HG02759 (cell line): ENCODE data around the gene TUBA8.

Experiments
- ATAC-seq: cut with Tn5 transposase; IDR thresholded peaks from one replicate; pipeline ENCODE4 v1.9.1; 2021; ENCODE audit warnings: mild to moderate bottlenecking, moderate library complexity; ENCODE audit not compliant: unreplicated experiment

The TUBA8 gene

DNA sequence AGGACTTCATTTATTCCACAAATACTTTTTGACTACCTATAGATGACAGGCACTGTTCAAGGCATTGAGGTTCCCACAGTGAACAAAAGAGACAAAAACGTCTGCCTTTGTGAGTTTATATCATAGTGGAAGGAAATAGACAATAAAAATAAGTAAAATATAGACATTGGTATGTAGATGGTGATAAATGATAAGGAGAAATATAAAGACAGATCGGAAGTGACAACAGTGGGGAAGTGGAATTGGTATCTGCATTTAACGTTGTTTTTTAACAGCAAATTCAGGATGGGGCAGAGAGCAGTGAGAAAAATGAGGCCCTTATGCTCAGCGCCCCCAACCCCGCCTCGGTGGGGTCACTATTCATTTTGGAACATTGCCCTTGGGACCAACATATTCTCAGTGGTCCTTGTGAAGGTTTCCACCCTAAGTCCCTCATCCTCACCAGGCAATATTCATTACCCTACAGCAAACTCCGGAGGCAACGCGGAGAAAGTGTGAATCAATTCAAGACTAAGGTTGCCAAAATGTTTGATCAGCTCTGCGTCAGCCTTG lies 33.4 kb upstream of the TUBA8 start:
- no peak for ATAC-seq

DNA sequence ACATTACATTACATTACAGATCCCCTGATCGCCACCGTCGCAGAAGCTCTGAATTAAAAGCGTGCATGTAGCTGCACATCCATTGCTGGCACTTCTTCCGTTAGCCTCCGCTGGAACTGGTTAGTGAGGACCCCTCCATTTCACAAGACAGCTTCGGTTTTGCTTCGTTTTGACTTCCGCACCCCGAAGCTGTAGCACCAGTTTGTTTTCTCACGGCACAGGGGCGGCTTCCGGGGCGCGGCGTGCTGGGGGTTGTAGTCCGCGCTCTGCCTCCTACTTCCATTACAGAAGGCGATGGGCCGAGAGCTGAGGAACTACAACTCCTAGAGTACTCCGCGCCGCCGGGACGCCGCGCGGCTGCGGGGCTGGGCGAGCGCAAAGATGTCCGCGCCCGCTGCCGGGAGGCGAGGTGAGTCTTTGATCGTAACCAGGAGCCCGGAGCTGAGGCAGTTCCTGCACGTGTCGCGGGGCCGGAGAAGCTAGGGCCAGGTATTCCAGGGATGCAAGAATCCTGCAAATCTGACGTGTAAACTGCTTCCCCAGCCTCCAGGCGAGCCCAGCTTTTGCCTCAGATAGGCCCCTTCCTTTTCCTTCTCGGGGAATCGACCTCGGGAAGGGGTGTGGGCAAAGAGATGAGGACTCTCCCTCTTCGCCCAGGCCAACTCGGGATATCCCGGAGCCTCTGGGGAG lies 32.8 kb upstream of the TUBA8 start, which contains the start of gene PEX26:
PEX26 (plus strand) TSS at position 352 of the 690 bp plus-strand sequence. CDS start 387 bp downstream, outside the sequence.
- peak; percentile 98 for ATAC-seq

DNA sequence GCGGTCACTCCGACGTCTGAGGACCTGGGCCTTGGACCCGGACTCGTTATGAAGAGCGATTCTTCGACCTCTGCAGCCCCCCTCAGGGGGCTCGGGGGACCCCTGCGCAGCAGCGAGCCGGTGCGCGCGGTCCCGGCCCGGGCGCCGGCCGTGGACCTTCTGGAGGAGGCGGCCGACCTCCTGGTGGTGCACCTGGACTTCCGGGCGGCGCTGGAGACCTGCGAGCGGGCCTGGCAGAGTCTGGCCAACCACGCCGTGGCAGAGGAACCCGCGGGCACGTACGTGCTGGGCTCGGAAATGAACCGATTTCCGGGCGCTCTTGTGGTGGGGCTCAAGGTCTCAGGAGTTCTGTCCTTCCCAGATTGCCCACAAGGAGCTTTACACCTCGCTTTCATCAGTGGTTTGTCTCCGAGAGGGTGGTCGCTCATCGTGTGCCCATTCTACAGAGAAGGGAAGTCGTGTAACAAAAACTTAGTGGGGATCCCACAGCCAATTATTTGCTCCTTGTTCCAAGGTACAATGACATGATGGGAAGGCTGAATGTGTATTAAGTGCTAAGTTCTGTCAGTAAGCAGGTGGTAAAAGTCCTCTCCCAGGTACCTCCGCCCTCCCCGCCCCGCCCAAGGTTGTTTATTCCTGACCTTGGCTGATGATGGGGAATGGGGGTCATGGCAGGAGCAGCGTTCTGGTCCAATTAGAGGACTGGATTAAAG lies 32.1 kb upstream of the TUBA8 start:
- ATAC-seq, result peak; percentile 26

DNA sequence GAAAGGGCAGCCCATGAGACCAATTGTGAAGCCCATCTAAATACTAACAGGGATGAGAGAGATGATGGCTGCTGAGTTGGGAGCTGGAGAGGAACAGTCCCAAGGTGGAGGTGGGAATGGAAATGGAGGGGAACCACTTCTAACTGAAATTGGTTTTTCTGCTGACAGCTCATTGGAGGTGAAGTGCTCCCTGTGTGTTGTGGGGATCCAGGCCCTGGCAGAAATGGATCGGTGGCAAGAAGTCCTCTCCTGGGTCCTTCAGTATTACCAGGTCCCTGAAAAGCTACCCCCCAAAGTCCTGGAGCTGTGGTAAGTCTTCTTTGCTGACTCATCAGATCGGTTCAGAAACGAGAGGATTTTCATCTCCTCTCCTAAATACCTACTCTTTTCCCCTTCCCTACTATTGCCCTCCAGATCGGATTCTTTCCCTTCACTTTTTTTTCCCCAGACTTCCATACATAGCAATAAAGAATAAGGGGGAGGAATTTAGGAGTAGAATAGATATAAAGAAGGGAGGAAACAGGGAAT lies 30.8 kb upstream of the TUBA8 start:
- no peak for ATAC-seq

DNA sequence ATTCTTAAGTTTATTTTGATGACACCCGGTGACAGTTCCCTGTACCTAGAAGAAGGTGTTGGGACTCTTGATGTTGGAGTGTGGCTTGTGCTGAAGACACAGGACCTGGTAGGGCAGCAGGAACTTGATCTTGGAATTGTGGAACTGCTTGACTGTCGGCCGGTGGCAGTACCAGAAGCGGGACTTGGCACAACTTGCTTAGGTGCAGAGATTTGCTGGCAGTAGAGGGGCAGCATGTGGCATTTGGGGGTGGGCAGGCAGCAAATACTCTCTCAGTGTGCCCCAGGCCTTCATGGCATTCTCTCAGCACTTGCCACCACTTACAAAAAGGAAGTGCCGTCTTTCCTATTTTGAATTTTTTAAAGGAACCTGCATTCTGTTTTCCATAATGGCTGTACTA lies 29.2 kb upstream of the TUBA8 start:
- no peak for ATAC-seq

DNA sequence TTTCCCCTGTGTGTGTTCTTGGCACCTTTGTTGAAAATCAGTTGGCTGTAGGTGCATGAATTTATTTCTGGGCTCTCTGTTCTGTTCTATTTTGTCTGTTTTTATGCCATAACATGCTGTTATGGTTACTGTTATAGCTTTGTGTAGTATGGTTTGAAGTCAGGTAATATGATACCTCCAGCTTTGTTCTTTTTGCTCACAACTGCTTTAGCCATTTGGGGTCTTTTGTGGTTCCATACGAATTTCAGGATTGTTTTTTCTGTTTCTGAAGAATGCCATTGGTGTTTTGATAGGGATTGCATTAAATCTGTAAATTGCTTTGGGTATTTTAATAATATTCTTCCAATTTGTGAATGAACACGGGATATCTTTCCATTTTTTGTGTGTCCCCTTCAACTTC lies 28.1 kb upstream of the TUBA8 start:
- ATAC-seq, result no peak

DNA sequence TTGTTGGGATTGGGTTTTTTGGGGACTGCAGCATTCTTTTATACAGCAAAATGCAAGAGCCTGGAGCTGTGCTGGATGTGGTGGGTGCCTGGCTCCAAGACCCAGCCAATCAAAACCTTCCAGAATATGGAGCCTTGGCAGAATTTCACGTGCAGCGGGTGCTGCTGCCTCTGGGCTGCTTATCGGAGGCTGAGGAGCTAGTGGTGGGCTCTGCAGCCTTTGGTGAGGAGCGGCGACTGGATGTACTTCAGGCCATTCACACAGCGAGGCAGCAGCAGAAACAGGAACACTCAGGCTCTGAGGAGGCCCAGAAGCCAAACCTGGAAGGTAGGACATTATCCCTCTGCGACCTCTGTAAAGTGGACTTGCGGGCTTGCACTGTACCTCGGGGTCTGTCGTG lies 27.2 kb upstream of the TUBA8 start:
- ATAC-seq, result no peak

DNA sequence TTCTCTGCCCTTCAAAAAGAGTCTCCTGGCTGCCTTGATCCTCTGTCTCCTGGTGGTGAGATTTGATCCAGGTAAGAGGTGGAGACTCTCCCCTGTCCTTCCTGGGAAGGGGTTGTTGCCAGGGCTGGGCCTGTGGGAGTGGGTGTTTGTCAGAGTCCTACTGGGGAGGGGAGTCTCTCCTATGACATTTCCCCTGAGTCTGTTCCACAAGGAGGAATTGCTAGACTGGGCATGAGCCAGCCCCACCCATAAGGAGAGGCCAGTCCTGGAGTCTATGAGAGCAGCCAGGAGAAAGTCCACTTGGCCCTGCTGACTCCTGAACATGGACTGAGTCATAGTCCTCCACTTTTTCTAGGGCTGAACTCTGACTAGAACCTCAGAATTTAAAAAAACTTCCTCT lies 25.4 kb upstream of the TUBA8 start:
- ATAC-seq, result no peak

DNA sequence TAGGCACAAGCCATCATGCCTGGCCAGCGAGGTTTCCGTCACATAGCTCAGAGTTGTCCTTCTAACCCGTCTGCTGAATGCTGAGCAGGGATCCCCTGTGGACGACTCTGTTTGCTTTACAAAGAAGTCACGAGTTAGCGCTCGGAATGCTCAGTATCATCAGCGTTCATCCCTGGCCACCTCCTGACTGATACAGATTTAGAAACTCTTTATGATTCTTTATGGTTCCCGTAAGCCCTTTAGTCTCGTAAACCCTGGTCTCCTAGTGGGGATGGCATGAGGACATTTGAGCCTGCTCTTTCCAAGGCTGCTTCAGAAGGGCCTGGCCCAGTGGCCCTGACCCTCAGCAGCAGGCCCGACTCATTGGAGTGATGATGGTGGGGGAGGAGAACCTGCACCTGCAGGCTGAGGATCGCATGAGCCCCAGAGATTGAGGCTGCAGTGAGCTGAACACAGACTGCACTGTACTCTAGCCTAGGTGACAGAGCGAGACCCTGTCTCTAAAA lies 23.2 kb upstream of the TUBA8 start:
- ATAC-seq, result no peak

DNA sequence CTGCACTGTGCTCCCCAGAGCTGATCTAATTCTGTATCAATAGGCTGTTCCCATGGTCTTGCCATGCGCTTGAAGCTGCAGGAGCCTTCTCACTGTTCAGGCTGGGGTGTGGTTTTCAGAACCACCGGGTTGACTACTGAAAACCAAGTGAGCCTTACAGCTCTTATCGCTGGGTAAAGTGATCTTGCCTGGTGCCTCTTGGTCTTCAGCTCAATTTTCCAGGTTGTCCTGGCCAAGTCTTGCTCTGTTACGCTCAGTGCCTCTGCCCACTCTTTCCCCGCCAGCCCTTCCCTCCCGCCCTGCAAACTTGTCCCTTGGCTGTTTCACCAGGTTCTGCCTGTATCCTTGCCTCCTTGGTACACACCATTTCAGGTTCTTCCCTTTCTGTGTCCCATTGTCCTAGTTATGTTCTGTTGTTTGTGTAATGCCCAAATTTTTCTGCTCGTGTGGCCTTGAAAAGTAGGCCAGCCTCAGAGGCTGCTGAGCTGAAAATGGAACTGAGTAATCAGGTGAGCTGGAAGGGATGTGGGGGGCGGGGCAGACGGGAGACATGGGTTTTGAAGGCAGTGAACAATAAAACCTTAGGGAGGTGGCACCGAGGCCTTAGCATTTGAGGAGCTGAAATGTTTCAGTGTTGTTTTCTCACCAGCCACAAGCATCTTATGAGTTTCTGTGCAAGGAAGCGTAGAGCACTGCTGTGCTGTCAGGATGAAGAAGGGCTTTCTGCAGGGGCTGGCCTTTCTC lies 21.6 kb upstream of the TUBA8 start:
- ATAC-seq, result no peak

DNA sequence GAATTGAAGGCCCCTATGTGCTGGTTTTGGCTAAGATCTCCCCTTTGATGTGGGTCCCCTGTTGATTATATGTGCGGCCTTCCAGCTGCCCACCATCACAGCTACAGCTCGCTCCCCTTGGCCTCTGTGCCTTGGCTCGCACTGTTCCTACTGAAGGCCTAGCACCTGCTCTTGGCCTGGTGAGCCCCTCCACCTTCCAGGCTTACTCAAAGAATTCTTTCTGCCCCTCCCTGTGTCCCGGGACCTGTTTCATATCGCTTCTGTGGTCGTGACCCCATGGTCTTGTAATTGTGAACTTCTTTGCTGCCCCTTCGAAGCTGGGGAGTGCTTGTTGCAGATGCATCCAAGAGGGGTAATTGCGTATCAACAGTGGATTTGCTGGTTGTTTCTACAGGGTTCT lies 20.3 kb upstream of the TUBA8 start:
- ATAC-seq, result no peak

DNA sequence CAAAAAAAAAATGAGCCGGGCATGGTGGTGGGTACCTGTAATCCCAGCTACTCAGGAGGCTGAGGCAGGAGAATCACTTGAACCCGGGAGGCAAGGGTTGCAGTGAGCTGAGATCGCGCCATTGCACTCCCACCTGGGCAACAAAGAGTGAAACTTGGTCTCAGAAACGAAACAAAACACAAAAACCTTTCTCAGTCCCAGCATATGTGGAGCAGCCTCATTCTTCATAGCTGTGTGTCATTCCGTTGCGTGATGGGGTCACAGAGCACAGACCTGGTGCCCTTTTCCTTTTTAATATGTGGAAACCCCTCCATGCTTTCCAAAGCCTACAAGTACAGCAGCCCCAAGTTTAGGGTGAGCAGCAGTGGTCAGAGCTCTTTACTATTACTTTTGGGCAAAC lies 19.1 kb upstream of the TUBA8 start:
- no peak for ATAC-seq

DNA sequence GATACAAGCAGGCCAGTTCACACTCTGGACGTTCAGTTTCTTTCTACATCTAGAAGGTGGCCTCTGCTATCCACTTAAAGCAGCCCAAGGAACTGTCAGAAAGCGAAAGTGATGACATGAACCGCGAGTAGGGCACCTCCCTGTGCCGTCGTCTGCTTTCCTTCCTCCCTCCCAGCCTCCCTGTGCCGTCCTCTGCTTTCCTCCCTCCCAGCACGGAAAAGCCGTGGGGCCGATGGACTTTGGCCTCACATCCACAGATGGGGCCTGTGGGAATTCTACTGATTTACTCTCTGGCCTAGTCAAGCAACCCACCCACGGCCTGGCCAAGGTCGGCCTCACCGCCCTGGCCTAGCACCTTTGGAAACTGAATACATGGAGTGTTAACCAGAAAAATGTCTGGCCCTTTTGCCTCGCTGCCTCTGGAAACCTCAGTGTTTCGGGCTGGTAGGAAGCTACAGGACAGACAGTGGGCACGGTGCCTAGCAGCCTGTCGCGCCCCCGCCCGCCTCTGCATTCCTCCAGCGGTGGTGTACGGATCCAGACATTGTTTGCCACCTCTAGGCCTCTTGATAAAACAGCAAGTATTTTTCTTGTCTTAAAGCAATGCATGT lies 18.6 kb upstream of the TUBA8 start:
- ATAC-seq, result no peak

DNA sequence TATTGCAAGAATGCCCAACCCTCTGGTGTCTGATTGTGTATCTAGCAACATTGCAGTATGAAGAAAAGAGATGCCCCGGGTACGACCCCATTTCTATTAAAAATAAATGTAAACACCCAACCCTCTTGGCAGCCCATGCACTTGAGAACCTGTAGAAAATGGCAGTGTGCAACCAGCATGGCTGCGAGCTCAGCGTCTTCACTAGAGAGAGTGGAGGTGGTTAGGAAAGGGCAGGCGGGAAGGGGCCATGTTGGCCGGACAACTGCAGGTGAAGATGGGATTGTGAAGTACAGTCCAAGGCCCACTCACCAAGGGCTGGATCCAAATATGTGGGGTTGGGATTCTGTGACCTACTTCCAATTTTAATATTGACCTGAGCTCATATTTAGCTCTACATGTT lies 16.9 kb upstream of the TUBA8 start:
- ATAC-seq, result no peak

DNA sequence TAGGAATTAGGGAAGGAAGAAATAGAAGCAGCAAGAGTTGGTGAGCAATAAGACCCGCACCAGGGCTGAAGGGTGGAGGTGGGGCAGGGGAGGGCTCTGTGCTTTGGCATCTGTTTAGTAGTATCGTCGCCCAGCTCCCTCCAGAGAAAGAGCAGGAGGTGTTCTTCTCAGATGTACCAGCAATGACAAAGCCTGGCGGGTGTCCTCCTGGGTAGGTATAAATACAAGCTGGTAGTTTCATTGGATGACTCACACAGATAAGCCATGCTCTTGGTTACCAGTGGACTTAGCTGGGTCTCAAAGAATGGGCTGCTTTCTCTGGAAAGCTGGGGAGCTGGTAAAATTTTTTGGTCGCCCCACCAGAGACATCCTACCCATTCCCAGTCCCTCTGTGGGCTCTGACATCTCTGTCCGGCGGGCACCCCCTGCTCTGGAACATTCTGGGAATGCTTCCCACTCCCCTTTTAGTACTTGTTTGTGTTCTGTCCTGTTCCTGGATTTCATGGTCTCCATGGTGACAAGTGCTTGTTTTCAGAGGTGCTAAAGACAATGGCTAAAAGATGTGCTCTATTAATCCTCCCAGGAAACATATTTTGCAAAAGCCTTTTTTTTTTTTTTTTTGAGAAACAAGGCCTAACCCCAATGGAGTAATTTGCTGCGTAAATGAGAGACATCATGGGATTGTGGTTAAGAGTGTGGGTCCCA lies 15.4 kb upstream of the TUBA8 start:
- no peak for ATAC-seq

DNA sequence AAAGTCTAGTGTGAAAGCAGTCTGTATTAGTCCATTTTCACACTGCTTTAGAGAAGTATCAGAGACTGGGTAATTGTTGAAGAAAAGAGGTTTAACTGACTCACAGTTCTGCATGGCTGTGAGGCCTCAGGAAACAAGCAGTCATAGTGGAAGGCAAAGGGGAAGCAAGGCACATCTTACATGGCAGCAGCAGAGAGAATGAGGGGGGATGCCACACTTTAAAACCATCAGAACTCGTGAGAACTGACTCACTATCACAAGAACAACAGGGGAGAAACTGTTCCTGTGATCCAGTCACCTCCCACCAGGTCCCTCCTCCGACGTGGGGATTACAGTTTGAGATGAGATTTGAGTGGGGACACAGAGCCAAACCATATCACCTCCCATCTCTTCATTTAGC lies 13.8 kb upstream of the TUBA8 start:
- no peak for ATAC-seq

DNA sequence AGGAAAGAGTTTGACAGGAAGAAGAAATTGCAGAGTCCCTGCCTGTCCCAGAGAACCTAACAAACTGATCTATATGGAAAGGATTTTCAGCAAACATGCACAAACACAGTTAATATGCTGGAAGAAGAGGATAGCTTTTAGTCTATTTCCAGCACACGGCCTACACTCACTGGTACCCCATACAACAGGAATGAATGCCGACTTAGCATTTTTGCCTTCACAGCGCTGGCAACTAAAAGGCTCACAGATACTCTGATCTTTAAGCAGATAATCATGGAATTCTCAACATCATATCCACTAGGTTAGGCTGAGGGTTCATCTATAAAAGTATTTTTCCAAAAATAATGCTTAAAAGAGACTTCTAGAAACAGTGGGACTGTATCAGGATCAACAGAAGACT lies 9.8 kb upstream of the TUBA8 start:
- ATAC-seq, result no peak

DNA sequence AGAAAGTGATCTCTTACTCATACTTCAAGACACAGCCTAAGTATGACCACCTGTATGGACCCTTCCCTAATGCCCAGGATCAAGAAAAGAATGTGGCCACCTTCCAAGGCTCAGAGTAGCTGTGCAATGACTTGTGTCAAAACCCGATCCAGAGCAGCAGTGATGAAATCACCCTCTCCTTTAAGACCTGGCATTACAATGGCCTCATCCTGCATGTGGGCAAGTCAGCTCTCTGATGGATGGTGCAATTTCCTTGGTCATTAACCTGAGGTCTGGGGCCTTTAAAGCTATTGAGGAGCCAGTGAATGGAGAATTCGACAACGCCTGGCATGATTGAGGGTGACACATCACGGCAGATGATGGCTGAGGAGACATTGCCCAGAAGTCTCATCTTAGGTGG lies 9.1 kb upstream of the TUBA8 start:
- no peak for ATAC-seq

DNA sequence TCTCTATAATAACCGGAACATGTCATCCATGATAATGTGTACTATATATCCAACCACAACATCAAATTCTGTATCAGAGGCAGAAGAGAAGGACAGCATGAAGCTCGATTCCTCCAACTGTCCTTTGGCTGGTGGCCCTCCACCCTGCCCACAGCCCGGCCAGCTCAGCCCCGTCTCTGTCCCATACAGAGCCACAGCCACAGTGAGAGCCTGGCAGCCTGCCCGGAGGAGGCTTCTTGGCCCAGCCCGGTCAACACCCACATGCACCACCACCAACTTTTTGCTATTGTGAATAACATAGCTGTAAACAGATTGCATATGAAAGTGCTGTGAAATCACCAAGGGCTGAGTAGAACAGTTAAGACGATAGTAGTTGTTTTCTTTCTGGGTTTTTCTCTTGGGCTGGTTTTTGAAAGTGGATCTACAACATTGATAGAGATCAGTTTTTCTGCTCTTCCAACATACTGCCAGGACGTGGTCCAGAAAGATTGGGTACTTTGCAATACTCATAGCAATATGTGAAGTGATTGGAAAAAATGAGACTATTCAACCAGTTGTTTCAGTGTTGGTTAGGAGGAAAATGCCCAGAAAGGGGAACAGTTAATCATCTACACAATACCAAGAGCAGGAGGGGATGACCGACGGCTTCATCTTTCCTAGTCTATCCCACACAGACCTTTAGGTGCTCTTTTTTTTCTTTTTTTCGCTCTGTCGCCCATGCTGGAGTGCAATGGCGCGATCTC lies 6.9 kb upstream of the TUBA8 start:
- ATAC-seq, result no peak
